Cardiac muscle cell (in vitro differentiated cells and primary cell): Measurements from ENCODE around the gene ZNF512B. TPM values are rescaled to one million over a fixed set of nuclear protein-coding genes. Genes with fewer than 3 reads are reported as not detected.
"Not testable (repeated sequence)": the region's sequence is repeated elsewhere in the genome, so short reads cannot be mapped to it uniquely, and the experiment has no call there.

ENCODE experiments used
- DNase-seq, 2 donors: peaks; one replicate each; pipeline versions ENCODE4 v3.0.0 to v3.0.0-alpha.2; 2010 to 2017; ENCODE audit warnings: low read depth in 1 of 2, low spot score in 1 of 2
- H3K27ac ChIP-seq: fragments of 200-600 bp; sonication (generic); 2 replicates; pipeline ENCODE4 v1.5.1; 2016
- H3K27me3 ChIP-seq: fragments of 200-600 bp; sonication (generic); 2 replicates; pipeline ENCODE4 v1.6.0; 2016; ENCODE audit warnings: control low read depth
- H3K36me3 ChIP-seq: fragments of 200-600 bp; sonication (generic); 2 replicates; pipeline ENCODE4 v1.5.1; 2016; ENCODE audit warnings: control low read depth
- H3K4me1 ChIP-seq: fragments of 200-600 bp; sonication (generic); 2 replicates; pipeline ENCODE4 v1.8.1; 2017; ENCODE audit warnings: low read depth, mild to moderate bottlenecking, mixed run types
- H3K4me3 ChIP-seq: fragments of 200-600 bp; sonication (generic); 2 replicates; pipeline ENCODE4 v1.5.1; 2016; ENCODE audit warnings: mild to moderate bottlenecking
- H3K9me3 ChIP-seq: fragments of 200-600 bp; sonication (generic); 2 replicates; pipeline ENCODE4 v1.5.1; 2017; ENCODE audit warnings: low read depth, mild to moderate bottlenecking, control low read depth
- polyA plus RNA-seq: library from polyadenylated mRNA; unstranded; fragments of >200 nt; fragmentation: Nextera tagmentation; extraction: Ambion mirVana; gene quantifications from 2 replicates; pipeline ENCODE4 v1.2.1, GENCODE V29; 2016
- total RNA-seq: library from RNA; depleted of rRNA; stranded (reverse); fragments of >200 nt; gene quantifications from 2 replicates; pipeline ENCODE4 v1.2.3, GENCODE V29; 2016
- TF ChIP-seq, protein P1 (sequence below): IDR thresholded peaks from 2 replicates; pipeline ENCODE4 v1.5.1; 2012; ENCODE audit warnings: low read depth, mild to moderate bottlenecking, low read length

The ZNF512B gene, protein sequence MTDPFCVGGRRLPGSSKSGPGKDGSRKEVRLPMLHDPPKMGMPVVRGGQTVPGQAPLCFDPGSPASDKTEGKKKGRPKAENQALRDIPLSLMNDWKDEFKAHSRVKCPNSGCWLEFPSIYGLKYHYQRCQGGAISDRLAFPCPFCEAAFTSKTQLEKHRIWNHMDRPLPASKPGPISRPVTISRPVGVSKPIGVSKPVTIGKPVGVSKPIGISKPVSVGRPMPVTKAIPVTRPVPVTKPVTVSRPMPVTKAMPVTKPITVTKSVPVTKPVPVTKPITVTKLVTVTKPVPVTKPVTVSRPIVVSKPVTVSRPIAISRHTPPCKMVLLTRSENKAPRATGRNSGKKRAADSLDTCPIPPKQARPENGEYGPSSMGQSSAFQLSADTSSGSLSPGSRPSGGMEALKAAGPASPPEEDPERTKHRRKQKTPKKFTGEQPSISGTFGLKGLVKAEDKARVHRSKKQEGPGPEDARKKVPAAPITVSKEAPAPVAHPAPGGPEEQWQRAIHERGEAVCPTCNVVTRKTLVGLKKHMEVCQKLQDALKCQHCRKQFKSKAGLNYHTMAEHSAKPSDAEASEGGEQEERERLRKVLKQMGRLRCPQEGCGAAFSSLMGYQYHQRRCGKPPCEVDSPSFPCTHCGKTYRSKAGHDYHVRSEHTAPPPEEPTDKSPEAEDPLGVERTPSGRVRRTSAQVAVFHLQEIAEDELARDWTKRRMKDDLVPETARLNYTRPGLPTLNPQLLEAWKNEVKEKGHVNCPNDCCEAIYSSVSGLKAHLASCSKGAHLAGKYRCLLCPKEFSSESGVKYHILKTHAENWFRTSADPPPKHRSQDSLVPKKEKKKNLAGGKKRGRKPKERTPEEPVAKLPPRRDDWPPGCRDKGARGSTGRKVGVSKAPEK
- 41.6 and 45.8 TPM in 2 replicates for total RNA-seq
- 13.7 and 15.3 TPM in 2 replicates for polyA plus RNA-seq

DNA sequence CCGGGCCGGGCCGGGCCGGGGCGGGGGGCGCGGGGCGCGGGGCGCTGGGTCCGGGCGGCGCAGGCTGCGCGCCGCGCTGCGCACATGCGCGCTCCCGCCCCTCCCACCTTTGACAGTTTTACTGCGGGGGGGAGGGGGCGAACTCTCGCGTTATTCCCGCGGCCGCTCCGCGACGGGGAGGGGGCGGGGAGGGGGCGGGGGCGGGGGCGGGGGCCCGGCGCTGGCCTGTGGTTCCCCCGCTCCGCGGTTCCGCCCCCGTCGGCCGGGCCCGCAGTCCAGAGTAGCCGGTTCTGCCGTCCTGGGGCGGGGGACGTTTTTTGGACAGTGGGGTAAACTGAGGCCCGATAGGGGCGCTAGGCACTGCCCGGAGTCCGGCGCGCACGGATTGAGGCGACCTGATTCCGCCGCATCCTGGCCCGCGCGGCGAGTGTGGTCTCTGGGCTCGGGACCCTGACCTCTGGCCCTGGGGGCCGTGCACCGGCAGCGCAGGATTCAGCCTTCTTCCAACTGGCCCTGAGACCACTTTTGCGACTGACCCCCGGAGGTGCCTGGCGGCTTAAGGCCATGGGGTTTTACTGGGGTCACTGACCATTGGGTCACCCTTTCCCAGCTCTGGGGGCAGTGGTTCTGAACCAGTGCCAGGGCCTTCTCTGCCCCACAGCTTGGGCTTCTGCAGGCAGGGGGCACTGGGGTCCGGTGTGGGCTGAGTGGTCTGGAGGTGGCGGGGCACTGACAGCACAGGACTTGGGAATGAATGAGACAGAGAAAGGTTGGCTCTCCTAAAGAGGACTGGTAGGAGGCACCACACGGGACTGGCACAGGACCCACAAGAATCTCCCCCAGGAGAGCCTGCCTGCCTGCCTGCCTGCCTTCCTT is at the start of gene ZNF512B:
ZNF512B (minus strand) TSS at position 93 of the 876 bp plus-strand sequence. CDS start 1,980 bp downstream, outside the sequence.
- Histone ChIP-seq H3K27me3 (no peaks in the 10 kb centered on the region), H3K4me1 (peaks cover 6% of the 10 kb centered on the region), H3K9me3 (no peaks in the 10 kb centered on the region), H3K27ac (peak within 1 kb of the TSS; percentile 75), H3K4me3 (peak within 1 kb of the TSS; percentile 84), H3K36me3 (peaks cover 4% of the 10 kb centered on the region)
- peak; percentile 70 to 83 for DNase-seq
- TF ChIP-seq, protein P1, sequence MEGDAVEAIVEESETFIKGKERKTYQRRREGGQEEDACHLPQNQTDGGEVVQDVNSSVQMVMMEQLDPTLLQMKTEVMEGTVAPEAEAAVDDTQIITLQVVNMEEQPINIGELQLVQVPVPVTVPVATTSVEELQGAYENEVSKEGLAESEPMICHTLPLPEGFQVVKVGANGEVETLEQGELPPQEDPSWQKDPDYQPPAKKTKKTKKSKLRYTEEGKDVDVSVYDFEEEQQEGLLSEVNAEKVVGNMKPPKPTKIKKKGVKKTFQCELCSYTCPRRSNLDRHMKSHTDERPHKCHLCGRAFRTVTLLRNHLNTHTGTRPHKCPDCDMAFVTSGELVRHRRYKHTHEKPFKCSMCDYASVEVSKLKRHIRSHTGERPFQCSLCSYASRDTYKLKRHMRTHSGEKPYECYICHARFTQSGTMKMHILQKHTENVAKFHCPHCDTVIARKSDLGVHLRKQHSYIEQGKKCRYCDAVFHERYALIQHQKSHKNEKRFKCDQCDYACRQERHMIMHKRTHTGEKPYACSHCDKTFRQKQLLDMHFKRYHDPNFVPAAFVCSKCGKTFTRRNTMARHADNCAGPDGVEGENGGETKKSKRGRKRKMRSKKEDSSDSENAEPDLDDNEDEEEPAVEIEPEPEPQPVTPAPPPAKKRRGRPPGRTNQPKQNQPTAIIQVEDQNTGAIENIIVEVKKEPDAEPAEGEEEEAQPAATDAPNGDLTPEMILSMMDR, result no peak

DNA sequence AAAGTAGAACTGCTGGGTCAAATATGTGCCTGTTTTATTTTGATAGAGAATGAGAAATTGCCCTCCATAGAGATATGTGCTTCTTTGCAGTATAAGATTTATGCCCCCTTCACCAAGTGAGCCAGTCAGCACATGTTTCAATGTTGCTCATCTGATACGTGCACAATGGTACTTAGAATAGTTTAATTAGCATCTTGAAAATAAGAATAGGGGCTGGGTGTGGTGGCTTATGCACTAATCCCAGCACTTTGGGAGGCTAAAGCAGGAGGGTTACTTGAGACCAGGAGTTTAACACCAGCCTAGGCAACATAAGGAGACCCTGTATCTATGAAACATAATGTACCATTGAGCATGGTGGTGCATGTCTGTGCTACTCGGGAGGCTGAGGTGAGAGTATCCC is 45.9 kb upstream of the ZNF512B start:
- TF ChIP-seq, protein P1, result no peak
- Histone ChIP-seq H3K36me3 (peaks cover 31% of the 10 kb centered on the region), H3K4me3 (no peak overlapping the region), H3K27me3 (no peaks in the 10 kb centered on the region), H3K27ac (no peak overlapping the region), H3K4me1 (no peaks in the 10 kb centered on the region), H3K9me3 (no peaks in the 10 kb centered on the region)
- no peak for DNase-seq

DNA sequence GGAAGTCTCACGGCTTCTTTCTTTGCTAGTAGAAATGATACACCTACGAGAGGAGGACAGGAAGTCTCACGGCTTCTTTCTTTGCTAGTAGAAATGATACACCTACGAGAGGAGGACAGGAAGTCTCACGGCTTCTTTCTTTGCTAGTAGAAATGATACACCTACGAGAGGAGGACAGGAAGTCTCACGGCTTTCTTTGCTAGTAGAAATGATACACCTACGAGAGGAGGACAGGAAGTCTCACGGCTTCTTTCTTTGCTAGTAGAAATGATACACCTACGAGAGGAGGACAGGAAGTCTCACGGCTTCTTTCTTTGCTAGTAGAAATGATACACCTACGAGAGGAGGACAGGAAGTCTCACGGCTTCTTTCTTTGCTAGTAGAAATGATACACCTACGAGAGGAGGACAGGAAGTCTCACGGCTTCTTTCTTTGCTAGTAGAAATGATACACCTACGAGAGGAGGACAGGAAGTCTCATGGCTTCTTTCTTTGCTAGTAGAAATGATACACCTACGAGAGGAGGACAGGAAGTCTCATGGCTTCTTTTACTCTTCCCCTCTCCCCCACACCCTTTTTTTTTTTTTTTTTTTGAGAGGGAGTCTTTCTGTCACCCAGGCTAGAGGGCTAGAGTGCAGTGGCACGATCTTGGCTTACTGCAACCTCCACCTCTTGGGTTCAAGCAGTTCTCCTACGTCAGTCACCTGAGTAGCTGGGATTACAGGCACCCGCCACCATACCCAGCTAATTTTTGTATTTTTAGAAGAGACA is 42.8 kb upstream of the ZNF512B start:
- H3K9me3 ChIP-seq, H3K4me1 ChIP-seq, H3K27ac ChIP-seq, H3K4me3 ChIP-seq, H3K27me3 ChIP-seq, DNase-seq: not testable (repeated sequence)
- peaks cover 33% of the 10 kb centered on the region for H3K36me3 ChIP-seq

DNA sequence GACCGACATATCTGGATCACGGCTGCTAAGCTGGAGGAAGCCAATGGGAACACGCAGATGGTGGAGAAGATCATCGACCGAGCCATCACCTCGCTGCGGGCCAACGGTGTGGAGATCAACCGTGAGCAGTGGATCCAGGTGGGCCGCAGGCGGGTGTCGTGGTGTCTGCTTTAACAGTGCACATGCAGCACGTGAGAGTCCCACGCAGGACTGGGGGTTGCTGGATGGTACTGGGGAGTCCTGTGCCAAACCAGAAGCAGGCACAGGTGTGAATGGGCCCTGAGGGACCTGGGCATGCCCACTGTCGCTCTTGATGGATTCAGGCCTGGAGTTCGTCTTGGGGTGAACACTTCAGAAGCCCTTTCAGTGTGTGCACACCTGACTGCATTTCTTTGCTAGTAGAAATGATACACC is 41.6 kb upstream of the ZNF512B start:
- Histone ChIP-seq H3K27ac (no peak overlapping the region), H3K36me3 (peaks cover 31% of the 10 kb centered on the region), H3K27me3 (no peaks in the 10 kb centered on the region), H3K4me1 (no peaks in the 10 kb centered on the region), H3K4me3 (no peak overlapping the region), H3K9me3 (no peaks in the 10 kb centered on the region)
- no peak for DNase-seq
- TF ChIP-seq, protein P1, result no peak

DNA sequence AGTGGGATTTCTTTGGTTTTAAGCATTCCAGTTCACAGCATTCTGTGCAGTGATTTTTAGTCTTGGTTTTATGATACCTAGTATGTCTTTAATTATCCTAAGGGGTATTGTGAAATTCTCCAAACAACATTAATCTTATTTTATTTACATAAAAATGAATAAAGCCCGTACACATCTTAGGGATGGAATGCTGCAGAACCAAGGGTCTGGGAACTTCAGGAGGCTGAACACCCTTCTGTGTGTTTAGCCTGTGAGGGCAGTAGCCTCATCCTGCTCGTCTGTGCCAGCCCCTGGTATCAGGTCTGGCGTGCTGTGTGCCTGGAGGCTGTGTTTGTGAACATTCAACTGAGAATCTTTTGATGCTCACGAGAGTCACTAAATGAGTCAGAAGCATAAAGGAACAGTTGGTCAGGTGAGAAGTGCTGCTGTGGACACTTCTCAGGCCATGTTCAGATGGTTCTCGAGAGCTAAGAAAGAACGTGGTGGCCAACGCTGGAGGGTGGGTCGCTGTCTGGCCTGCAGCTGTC is 41.0 kb upstream of the ZNF512B start:
- no peak for DNase-seq
- H3K36me3 ChIP-seq, result peaks cover 33% of the 10 kb centered on the region
- no peak overlapping the region for H3K27ac ChIP-seq
- no peak overlapping the region for H3K4me3 ChIP-seq
- H3K4me1 ChIP-seq, result no peaks in the 10 kb centered on the region
- H3K27me3 ChIP-seq, result no peaks in the 10 kb centered on the region
- TF ChIP-seq, protein P1, result no peak
- H3K9me3 ChIP-seq, result no peaks in the 10 kb centered on the region
